ENCODE measurements around the gene CARD18. TPM values are rescaled to one million over a fixed set of nuclear protein-coding genes. Genes with fewer than 3 reads are reported as not detected.
"Not testable (repeated sequence)": the region's sequence is repeated elsewhere in the genome, so short reads cannot be mapped to it uniquely, and the experiment has no call there.

CARD18 gene
- polyA plus RNA-seq, 6 donors from 2014 or later = not detected

DNA sequence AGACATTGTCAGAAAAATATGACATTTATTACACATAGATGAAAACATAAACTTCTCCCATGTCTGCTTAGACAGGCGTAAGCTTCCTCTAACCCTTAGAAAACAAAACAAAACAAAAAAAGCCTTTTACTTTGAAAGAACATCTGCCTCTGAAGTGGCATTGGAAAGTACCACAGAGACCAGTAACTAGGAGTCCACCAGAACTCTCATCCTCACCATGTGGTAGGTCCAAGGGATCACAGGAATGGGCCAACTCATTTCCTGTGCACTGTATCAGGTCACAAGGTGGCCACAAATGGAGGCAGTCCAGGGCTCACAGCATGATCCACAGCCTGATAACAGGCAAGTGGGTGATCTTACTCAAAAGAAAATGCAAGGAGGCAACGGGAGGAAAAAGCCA, 40.0 kb downstream of the CARD18 start:
- not testable (repeated sequence) for H3K27me3 Mint-ChIP-seq; ATAC-seq (ENCODE audit: low read depth in 2 of 2); H3K4me3 Mint-ChIP-seq; DNase-seq; H3K9me3 Mint-ChIP-seq; H3K36me3 Mint-ChIP-seq; H3K4me1 Mint-ChIP-seq; H3K27ac Mint-ChIP-seq

DNA sequence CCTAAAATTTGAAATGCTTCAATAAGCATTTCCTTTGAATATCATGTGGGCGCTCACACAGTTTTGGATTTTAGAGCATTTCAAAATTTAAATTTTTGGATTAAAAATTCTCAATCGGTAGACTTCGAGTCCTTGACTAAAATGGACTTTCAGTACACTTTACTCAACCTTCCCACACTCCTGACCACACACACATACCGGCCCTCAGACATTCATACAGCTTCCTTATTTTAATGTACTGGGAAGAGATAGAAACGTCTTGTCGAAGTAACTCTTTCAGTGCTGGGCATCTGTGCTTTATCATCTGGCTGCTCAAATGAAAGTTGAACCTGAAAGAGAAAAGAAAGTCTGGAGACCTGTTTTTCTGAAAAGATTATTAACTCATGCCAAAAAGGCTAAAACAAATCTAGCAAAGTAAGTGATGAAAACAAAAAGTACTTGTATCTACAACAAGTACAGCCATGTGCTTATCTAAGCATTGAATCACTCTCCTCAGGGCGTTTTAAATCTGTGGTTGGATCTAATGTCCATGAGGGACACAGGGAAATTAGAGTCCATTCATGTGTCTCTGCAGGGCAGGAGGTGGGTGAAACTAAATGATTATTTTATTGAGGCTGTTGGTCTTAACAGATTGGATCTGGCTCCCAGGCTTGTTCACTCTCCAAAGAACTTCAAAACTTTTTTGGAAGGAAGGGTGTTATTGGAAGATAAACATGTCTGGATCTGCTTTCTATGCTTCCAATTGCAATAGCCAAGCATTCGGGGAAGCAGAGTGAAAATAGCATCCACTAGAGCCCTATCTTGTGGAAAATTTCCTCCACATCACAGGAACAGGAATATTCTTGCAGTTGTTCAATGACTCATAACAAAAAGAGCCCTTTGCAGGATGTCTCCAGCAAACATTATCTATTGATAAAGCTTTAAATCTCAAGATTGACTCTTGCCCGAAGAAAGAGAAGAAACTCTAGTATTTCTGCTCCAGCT, 47.0 kb downstream of the CARD18 start:
- no peaks in the 10 kb centered on the region for H3K36me3 Mint-ChIP-seq
- no peak for ATAC-seq (ENCODE audit: low read depth in 2 of 2)
- H3K4me3 Mint-ChIP-seq = no peak overlapping the region
- no peaks in the 10 kb centered on the region for H3K4me1 Mint-ChIP-seq
- peaks cover 0 to 1% (median 0%) of the 10 kb centered on the region in 3 donors for H3K27me3 Mint-ChIP-seq
- no peak overlapping the region for H3K27ac Mint-ChIP-seq
- DNase-seq = no peak
- H3K9me3 Mint-ChIP-seq = peaks cover 0 to 4% (median 0%) of the 10 kb centered on the region in 7 donors

Other genes starting within 250 kb of the CARD18 start
- under 1 TPM in 2 of 6 donors, not detected in 4; 0.31 to 0.45 TPM for gene CASP12, start 241.3 kb downstream of the CARD18 start, polyA plus RNA-seq (ENCODE audit: low read depth in 6 of 6)
- gene CASP4, start 171.2 kb downstream of the CARD18 start, polyA plus RNA-seq (ENCODE audit: low read depth in 6 of 6) = 100 to 1,000 TPM; 109 to 134 (median 118) TPM
- not detected for gene CASP5, start 116.6 kb downstream of the CARD18 start, polyA plus RNA-seq (ENCODE audit: low read depth in 6 of 6)
- 10 to 100 TPM; 64.3 to 96.3 (median 73.6) TPM for gene CASP1, start 104.6 kb downstream of the CARD18 start, polyA plus RNA-seq (ENCODE audit: low read depth in 6 of 6)
- gene CARD16, start 94.4 kb downstream of the CARD18 start, polyA plus RNA-seq (ENCODE audit: low read depth in 6 of 6) = 100 to 1,000 TPM; 178 to 246 (median 207) TPM

Measured in naive B cell (primary cell).